Measurements from ENCODE around the gene DNAH8.
"Not testable (repeated sequence)": the region's sequence is repeated elsewhere in the genome, so short reads cannot be mapped to it uniquely, and the experiment has no call there.

The DNAH8 gene

GRCh38 chr6:38909015-38909730 is 194.1 kb downstream of the DNAH8 start:
- DNase-seq (ENCODE audit: low read depth) = no peak

- no peak for DNase-seq (ENCODE audit: low read depth)
These were observed 195.1 kb downstream of the DNAH8 start for GRCh38 chr6:38910207-38910606.

- DNase-seq (ENCODE audit: low read depth) = no peak
These were observed 197.3 kb downstream of the DNAH8 start for GRCh38 chr6:38912378-38912777.

DNA sequence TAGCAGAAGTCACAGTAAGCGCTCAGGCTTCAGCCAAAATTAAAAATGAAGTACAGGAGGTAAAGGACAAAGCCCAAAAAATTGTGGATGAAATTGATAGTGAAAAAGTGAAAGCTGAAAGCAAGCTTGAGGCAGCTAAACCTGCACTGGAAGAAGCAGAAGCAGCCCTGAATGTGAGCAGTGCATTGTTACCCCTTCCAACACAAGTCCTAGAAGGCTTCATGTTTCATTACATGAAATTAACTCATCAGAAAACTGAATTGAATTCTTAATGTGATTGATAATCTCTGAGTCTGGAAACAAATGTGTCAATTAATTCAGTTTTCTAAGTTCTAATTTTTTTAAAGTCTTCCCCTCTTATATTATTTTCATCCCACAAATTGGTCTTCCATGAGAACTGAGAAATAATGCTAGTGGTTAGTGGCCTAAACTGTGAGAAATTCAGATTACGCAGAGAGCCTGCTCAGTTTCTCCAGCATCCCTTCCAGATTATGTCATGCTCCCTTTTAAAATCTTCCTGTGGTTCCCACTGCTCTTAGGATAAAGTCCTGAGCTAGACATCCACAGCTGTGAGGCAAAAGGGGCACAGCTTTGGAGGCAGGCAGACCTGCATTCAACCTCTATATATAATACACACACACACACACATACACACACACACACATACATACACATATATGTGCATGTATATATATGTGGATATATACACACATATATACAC is 200.3 kb downstream of the DNAH8 start:
- no peak for DNase-seq (ENCODE audit: low read depth)

DNA sequence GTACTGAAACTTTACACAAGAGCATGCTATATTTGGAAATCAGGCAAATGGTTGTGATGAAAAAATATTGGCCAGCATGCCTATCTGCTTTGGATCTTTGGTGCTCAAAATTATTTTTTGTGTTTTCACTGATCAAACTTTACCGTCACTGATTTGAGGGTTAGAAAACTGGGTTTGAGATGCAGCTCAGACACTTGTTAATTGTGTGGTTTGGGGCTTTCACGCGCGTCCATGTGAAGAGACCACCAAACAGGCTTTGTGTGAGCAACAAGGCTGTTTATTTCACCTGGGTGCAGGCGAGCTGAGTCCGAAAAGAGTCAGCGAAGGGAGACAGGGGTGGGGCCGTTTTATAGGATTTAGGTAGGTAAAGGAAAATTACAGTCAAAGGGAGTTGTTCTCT is 206.4 kb downstream of the DNAH8 start:
- DNase-seq (ENCODE audit: low read depth) = not testable (repeated sequence)

DNA sequence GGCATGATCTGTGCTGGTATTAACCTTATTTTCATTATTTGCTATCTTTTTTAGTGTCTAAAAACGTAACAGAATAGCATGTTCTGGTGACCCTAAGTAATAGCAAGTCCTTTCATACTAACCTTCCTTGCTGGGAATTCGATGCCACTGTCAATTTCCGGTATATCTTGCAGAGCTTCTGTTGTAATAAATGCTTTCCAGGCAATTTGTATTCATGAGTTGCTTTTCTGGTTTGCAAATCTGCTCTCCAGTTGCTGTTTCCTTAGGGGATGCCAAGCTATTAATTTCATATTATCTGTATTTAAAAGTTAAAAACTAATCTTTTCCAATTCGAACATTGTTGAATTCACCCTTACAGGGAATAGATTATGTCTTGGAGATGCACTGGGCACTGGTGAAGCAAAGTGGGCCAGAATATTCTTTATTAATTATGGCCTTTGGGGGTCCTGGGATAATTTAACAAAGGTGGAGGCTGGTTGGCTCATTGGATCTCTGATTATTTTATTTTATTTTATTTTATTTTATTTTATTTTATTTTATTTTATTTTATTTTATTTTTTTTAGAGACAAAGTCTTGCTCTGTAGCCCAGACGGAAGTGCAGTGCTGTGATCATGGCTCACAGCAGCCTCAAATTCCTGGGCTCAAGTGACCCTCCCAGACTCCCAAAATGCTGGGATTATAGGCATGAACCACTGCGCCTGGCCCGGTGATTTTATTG is 209.8 kb downstream of the DNAH8 start:
- no peak for DNase-seq (ENCODE audit: low read depth)

DNA sequence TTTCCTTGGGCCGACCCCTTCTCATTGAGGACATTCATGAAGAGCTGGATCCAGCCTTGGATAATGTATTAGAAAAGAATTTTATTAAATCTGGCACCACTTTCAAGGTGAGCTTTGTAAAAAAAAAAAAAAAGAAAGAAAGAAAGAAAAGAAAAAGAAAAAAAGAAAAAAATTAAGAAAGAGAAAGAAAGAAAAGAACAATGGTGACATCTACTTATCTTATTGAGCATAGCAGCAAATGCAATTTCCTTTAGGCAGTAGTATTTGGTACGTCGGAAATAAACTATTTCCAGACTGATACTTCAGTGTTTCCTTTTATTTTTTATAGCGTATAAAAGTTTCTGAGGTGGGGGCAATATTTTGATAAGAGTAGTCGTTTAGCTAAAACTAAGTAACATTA is 214.4 kb downstream of the DNAH8 start:
- DNase-seq (ENCODE audit: low read depth) = no peak

DNA sequence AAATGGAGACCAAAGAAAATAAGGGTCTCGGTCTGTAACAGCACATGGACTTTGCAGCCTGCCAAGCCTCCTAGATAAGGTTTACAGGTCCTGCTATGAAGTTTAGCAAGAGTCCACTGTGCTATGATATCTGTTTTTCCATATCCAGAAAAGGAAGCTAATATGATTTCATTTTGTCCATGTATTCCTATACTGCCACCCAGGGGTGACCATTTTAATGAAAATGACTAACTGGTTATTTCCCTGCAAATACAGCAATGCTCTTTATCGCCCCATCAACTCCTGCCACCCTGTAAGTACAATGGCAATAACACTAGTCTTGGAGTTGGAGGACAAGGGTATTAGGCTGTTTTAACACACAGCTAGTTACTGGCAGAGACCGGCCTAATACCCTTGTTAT is 218.3 kb downstream of the DNAH8 start:
- peak; percentile 3 for DNase-seq (ENCODE audit: low read depth)

DNA sequence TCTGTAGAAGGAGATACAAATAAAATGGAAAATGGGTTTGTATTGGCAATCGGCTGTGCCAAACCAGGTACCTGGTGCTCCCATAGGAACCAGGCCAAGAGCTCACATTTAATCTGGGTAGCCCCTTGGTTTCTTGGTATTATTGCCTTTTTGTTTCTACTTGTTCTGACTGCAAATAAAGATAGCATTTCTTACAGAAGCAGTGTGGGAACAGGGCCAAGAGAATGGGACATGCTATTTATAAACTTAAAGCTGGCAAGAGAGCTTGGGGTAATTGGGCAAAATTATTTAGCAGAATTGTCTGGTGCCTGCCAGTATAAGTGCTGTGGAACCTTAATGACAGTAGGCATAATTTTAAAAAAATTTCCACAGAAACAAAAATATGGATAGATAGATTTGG is 219.9 kb downstream of the DNAH8 start:
- DNase-seq (ENCODE audit: low read depth) = no peak

GRCh38 chr6:38937839-38938613 is 222.9 kb downstream of the DNAH8 start:
- no peak for DNase-seq (ENCODE audit: low read depth)

- no peak for DNase-seq (ENCODE audit: low read depth)
These were observed 223.6 kb downstream of the DNAH8 start for GRCh38 chr6:38938741-38939140.

DNA sequence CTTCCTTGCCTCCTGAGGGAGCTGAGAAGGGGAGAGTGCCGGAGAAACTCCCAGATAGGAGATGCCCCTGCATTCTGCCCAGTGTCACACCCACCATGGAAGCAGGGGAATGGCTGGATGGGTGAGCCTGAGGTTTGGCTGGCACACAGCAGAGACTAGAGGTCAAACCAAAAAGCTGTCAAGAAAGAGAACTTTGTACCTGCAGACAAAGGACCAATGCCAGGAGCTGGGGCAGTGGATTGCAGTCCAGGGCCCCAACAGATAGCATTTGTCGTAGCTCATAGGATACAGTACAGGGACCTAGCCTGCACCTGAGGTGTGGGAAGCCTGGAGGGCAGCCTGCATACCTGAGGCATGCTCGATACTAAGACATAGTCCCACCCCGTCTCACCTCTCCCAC is 227.3 kb downstream of the DNAH8 start:
- DNase-seq (ENCODE audit: low read depth) = no peak

DNA sequence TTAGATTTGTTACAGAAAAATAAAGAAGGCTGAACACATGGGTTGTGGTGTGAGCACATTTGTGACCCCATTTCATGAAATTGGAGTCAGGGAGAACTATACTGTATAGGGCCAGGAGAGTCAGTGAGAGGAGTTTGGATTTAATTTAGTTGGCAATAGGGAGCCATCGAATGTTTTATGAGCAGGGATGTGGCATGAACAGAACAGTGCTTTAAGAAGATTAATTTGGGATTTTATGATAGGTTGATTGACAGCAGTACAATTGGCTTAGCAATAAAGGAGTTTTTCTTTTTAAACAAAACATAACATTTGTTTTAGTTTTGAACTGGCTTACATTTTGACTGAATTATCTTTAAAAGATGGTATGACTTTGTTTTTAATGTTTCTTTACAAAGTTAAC is 227.9 kb downstream of the DNAH8 start:
- DNase-seq (ENCODE audit: low read depth) = no peak

GRCh38 chr6:38943964-38944363 is 228.9 kb downstream of the DNAH8 start:
- DNase-seq (ENCODE audit: low read depth) = no peak

DNA sequence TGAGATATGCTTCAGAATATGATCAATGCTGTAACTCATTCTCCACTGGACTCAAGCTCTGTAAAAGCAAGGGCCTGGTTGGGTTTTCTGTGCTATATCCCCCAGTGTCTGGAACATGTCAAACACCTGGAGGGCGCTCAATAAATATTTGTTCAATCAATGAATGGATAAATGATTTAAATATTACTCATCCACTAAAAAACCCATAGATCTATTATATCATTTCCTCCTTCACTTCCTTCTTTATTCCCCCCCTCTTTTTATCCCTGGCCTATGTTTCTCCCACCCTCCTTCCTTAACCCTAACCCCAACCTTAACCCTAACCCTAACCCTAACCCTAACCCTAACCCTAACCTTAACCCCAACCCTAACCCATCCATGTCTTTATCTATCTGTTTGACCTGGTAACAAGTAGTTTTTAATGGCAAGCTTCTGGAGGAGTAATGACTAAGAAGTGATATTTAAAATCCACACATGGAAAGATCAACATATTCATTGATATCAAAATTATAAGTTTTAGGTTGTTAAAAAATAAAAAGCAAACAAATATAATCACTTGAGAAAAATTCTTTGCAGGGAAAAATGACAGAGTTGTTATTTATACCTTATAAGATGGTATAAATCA is 229.7 kb downstream of the DNAH8 start:
- no peak for DNase-seq (ENCODE audit: low read depth)

GRCh38 chr6:38955861-38956260 is 240.8 kb downstream of the DNAH8 start:
- DNase-seq (ENCODE audit: low read depth) = no peak

DNA sequence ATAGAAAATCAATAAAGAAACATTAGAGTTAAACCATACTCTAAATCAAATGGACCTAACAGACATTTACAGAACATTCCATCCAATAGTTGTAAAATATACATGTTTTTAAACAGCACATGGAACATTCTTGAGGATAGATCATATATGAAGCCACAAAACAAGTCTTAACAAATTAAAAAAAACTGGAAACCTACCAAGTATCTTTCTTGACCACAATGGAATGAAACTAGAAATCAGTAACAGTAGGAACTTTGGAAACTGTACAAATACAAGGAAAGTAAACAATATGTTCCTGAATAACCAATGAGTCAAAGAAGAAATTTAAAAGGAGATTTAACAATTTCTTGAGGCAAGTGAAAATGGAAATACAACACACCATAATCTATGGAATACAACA is 242.3 kb downstream of the DNAH8 start:
- DNase-seq (ENCODE audit: low read depth) = no peak

DNA sequence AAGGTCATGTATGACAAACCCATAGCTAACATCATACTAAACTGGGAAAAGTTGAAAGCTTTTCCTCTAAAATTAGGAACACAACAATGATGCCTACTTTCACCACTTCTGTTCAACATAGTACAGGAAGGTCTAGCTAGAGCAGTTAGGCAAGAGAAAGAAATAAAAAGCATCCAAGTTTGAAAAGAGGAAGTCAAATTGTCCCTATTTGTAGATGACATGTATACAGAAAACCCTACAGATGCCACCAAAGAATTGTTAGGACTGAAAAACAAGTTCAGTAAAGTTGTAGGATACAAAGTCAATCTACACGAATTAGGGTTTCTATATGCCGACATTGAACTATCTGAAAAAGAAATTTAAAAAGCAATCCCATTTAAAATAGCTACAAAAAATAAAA is 244.0 kb downstream of the DNAH8 start:
- DNase-seq (ENCODE audit: low read depth) = no peak

- DNase-seq (ENCODE audit: low read depth) = no peak
These were observed 253.6 kb downstream of the DNAH8 start for GRCh38 chr6:38968702-38969149.

DNA sequence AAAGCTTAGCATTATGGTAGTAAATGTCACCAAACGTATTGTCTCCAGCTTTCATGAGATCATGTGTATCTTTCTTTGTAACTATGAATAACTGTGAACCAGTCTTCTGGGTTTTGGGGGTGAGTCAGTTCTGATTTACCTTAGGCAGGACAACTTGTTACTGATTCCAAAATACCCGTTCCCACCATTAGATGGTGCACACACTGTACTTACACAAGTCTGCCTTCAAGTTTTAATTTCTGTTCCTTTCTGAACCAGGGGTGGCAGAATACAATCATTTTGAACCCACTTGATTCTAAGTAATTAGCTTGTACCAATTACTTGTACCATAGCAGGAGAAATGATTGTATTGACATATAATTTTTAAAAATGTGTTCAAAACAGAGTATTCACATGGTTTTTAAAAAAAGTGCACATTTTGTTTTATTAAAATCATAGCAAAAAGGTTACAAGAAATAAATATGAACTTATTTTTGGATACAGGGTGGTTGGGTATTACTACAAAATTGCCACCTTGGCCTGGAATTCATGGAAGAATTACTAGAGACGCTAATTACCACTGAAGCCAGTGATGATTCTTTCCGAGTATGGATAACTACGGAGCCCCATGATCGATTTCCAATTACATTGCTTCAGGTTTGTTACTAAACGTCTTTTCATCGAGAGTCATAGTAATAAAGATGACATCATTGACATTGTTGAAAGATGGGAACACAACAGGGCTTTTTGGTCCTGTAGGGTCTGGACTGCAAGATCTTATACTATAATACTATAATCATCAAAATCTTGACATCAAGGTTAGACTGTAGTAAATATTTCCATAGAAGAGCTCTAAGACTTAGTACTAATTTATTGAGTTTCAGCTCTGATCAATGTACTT is 258.3 kb downstream of the DNAH8 start:
- peak; percentile 24 for DNase-seq (ENCODE audit: low read depth)

All from HS-27A (cell line).